Omental fat pad (tissue), 3 donors: ENCODE results near the gene SMIM45.
A peak's percentile ranks its signal among the peaks of the same experiment; 100 is the strongest.

Experiments
- ATAC-seq: fragments of 150-250 bp; one replicate; pipeline ENCODE4 v1.9.1; 2016; ENCODE audit warnings: mild to moderate bottlenecking, moderate library complexity; ENCODE audit not compliant: low FRiP score
- DNase-seq: peaks from one replicate; pipeline ENCODE4 v3.0.0-alpha.2; 2019; ENCODE audit warnings: low spot score
- TF ChIP-seq, protein P1 (sequence below), 3 donors: fragments of 450-650 bp; IDR thresholded peaks; one replicate each; pipeline ENCODE4 v1.5.1; 2016 to 2017; ENCODE audit warnings: antibody characterized with exemption in 3 of 3, mild to moderate bottlenecking in 3 of 3, moderate library complexity in 2 of 3

The SMIM45 gene

DNA sequence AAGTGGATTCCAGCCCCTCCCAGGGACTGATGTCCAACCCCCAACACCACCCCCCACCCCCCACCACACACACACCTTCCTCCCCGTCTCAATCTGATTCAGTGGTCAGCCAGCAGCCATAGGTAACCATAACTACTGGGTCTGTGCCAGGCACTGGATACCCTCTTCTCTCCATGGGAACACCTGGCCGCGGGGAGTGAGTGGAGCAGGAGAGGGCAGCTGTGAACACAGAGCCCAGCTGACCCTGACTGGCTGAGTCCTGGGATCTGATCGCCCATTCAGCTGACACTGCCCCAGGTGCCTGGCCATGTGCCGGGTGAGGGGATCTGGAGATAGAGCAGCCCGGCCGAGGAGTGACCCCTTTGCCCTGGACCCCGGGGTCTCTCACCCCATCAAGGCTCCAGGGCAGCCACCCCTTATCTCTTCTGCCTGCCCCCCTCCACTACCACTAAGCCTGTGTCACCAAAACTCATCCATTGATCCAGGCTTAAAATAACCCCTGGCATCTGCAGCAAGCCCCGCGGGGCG is 34.5 kb upstream of the SMIM45 start:
- TF ChIP-seq, protein P1, sequence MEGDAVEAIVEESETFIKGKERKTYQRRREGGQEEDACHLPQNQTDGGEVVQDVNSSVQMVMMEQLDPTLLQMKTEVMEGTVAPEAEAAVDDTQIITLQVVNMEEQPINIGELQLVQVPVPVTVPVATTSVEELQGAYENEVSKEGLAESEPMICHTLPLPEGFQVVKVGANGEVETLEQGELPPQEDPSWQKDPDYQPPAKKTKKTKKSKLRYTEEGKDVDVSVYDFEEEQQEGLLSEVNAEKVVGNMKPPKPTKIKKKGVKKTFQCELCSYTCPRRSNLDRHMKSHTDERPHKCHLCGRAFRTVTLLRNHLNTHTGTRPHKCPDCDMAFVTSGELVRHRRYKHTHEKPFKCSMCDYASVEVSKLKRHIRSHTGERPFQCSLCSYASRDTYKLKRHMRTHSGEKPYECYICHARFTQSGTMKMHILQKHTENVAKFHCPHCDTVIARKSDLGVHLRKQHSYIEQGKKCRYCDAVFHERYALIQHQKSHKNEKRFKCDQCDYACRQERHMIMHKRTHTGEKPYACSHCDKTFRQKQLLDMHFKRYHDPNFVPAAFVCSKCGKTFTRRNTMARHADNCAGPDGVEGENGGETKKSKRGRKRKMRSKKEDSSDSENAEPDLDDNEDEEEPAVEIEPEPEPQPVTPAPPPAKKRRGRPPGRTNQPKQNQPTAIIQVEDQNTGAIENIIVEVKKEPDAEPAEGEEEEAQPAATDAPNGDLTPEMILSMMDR (IDR thresholded peaks at IDR 0.05), result no peak
- DNase-seq (no peak), ATAC-seq (no peak)

GRCh38 chr22:41917903-41918791 is 33.8 kb upstream of the SMIM45 start:
- DNase-seq (no peak), ATAC-seq (no peak)
- TF ChIP-seq, protein P1 (IDR thresholded peaks at IDR 0.05), result no peak

- DNase-seq (no peak), ATAC-seq (peak; percentile 62)
- TF ChIP-seq, protein P1 (IDR thresholded peaks at IDR 0.05), result no peak
These were observed 32.4 kb upstream of the SMIM45 start for GRCh38 chr22:41919357-41920224.

DNA sequence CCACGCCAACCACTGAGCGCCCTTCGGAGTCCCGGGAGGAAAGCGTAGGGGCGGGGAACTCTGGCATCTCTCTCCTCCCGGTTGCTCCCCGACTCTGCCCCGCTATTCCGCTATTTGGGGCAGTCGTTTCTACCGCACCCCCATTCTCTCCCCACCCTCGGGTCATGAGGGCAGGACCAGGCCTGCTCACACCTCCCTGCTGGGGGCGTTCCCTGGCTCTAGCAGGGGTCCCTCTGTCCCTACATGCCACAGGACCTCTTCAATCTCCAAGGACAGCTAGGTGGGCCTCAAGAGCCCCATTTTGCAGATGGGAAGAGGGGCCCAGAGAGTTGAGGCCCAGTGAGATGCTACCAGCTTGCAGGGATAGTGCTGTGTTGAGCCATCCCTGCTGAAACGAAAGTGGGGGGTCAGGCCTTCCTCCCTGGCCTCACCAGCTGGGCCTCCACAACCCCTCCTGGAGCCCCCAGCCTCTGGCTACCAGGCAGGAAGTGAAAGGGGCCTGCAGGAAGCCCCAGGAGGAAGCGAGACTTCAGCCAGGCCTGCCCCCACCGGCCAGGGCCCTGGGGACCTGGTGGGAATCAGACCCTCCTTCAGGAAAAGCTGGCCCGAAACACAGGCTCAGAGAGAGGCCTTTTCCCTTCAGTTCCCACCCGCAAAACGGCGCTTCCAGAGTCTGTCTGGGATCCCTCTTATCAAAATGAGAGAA is 31.5 kb upstream of the SMIM45 start:
- TF ChIP-seq, protein P1 (IDR thresholded peaks at IDR 0.05), result no peak
- no peak for DNase-seq
- ATAC-seq, result no peak

DNA sequence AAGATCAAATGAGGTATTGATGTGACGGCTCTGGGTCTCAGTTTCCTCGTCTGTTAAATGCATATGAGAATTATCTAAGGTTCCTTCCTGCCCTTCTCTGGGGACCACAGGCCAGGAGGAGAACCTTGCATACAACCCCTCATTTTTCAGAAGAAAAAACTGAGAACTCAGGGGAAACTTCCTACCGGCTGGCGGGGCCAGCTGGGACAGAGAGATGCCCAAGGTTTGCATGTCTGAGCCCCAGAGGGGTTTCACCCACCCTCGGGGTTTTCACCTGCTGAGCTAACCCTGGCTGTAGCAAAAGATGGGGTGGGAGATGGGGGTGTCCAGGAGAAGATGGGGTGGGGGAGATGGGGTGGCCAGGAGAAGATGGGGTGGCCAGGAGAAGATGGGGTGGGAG is 29.6 kb upstream of the SMIM45 start:
- TF ChIP-seq, protein P1 (IDR thresholded peaks at IDR 0.05), result no peak

GRCh38 chr22:41922940-41923594 is 28.9 kb upstream of the SMIM45 start:
- TF ChIP-seq, protein P1 (IDR thresholded peaks at IDR 0.05), result no peak
- no peak for DNase-seq
- no peak for ATAC-seq

More for the DNA sequence above, 29.6 kb upstream of the SMIM45 start:
- ATAC-seq (no peak), DNase-seq (no peak)
